HepG2 (cell line): Measurements from ENCODE around the gene PIEZO2. TPM values are rescaled to one million over a fixed set of nuclear protein-coding genes. Genes with fewer than 3 reads are reported as not detected.

Experiments
- ATAC-seq: fragments of 200-7000 bp; cut with Tn5 transposase; 3 replicates; pipeline ENCODE4 v1.9.1; 2020; ENCODE audit warnings: mild to moderate bottlenecking, moderate library complexity
- BruUV-seq: library from RNA; stranded (reverse); fragments of 400-500 nt; replicated peaks from 2 replicates; lab custom pipeline; 2021; lab: Mats Ljungman, UMichigan
- CTCF ChIA-PET: fragments of 300-600 bp; formaldehyde crosslinking; extraction: SDS; loops from one replicate; lab custom pipeline; 2021; ENCODE audit warnings: low total read pairs, inconsistent platforms, low intra/inter-chr PET ratio; lab: Yijun Ruan, JAX
- POLR2A ChIA-PET: fragments of 350-600 bp; sonication (Branson Sonifier 250); formaldehyde crosslinking; loops from one replicate; lab custom pipeline; 2020; ENCODE audit warnings: antibody characterized with exemption, inconsistent platforms; lab: Yijun Ruan, JAX
- DNase-seq: peaks from one replicate; pipeline ENCODE4 v3.0.0-alpha.2; 2015; ENCODE audit warnings: low spot score
- FAIRE-seq: peaks from 3 replicates; lab custom pipeline; 2011; peaks lifted over from hg19 to GRCh38; lab: Jason Lieb, UNC
- H2AFZ ChIP-seq: one replicate; pipeline ENCODE4 v1.6.1; 2011; ENCODE audit warnings: low read length, inconsistent platforms
- H3K27ac ChIP-seq: fragments of 300-600 bp; 3 replicates; pipeline ENCODE4 v1.8.0; 2011; ENCODE audit warnings: mixed run types, mild to moderate bottlenecking, mixed read lengths, low read length, inconsistent platforms; ENCODE audit not compliant: insufficient read depth; ENCODE audit errors: extremely low read length
- H3K27me3 ChIP-seq, 2 experiments: fragments of 200-600 bp in 1 of 2; 2 replicates in 1 of 2; 3 replicates in 1 of 2; pipeline versions ENCODE4 v1.6.0 to v1.8.0; 2011; ENCODE audit warnings: low read length in 2 of 2, mild to moderate bottlenecking in 2 of 2, moderate library complexity in 2 of 2, inconsistent platforms in 1 of 2; ENCODE audit not compliant: insufficient read depth in 2 of 2, control insufficient read depth in 1 of 2
- H3K36me3 ChIP-seq, 2 experiments: fragments of 200-600 bp in 1 of 2; replicated peaks in 1 of 2; 2 replicates in 1 of 2; 3 replicates in 1 of 2; pipeline versions ENCODE4 v1.5.1 to v1.8.0; 2011; ENCODE audit warnings: low read length in 2 of 2, inconsistent platforms in 1 of 2; ENCODE audit not compliant: insufficient read depth in 2 of 2, control insufficient read depth in 1 of 2
- H3K4me1 ChIP-seq: 2 replicates; pipeline ENCODE4 v1.5.1; 2012; ENCODE audit warnings: low read length, inconsistent platforms; ENCODE audit not compliant: insufficient read depth
- H3K4me2 ChIP-seq: 2 replicates; pipeline ENCODE4 v1.6.0; 2011; ENCODE audit warnings: low read depth, low read length, inconsistent platforms
- H3K4me3 ChIP-seq, 3 experiments: fragments of 200-600 bp in 1 of 3; sonication (generic), shearing (Covaris generic) in 1 of 3; replicated peaks in 1 of 3; 2 replicates each; pipeline ENCODE4 v1.5.1; 2011 to 2016; ENCODE audit warnings: low read length in 3 of 3, inconsistent platforms in 2 of 3, low read depth in 2 of 3, mild to moderate bottlenecking in 2 of 3, control low read depth in 1 of 3, mixed read lengths in 1 of 3; ENCODE audit not compliant: insufficient read depth in 1 of 3
- H3K79me2 ChIP-seq: one replicate; pipeline ENCODE4 v1.6.1; 2011; ENCODE audit warnings: low read length, inconsistent platforms; ENCODE audit not compliant: insufficient read depth
- H3K9ac ChIP-seq: 2 replicates; pipeline ENCODE4 v1.6.0; 2011; ENCODE audit warnings: mild to moderate bottlenecking, low read depth, low read length, inconsistent platforms; ENCODE audit not compliant: insufficient read depth
- H3K9me3 ChIP-seq: 2 replicates; pipeline ENCODE4 v1.5.1; 2012; ENCODE audit warnings: mild to moderate bottlenecking, low read length
- H4K20me1 ChIP-seq: 2 replicates; pipeline ENCODE4 v1.6.0; 2011; ENCODE audit warnings: inconsistent platforms, mild to moderate bottlenecking, low read length, moderate library complexity; ENCODE audit not compliant: insufficient read depth
- ELF3 ChIP-seq: IDR thresholded peaks from 2 replicates; pipeline ENCODE4 v1.6.1; 2016; ENCODE audit warnings: missing genetic modification reagents, missing compliant biosample characterization
- ERF ChIP-seq: IDR thresholded peaks from 2 replicates; pipeline ENCODE4 v1.6.1; 2018; ENCODE audit warnings: missing biosample characterization, missing genetic modification reagents
- FOXA3 ChIP-seq: IDR thresholded peaks from 2 replicates; pipeline ENCODE4 v1.6.1; 2016; ENCODE audit warnings: missing genetic modification reagents, missing compliant biosample characterization
- JUN ChIP-seq: sonication (generic); formaldehyde crosslinking; IDR thresholded peaks from 2 replicates; pipeline ENCODE4 v1.4.0; 2020; ENCODE audit warnings: mild to moderate bottlenecking, missing genetic modification reagents
- SRY ChIP-seq: sonication (generic); formaldehyde crosslinking; IDR thresholded peaks from 2 replicates; pipeline ENCODE4 v1.8.0; 2022; ENCODE audit warnings: mild to moderate bottlenecking, missing genetic modification reagents
- TCF7L2 ChIP-seq: IDR thresholded peaks from 2 replicates; pipeline ENCODE4 v1.6.1; 2011; ENCODE audit warnings: mild to moderate bottlenecking, low read depth, low read length, moderate library complexity
- THYN1 ChIP-seq: sonication (generic); formaldehyde crosslinking; IDR thresholded peaks from 2 replicates; pipeline ENCODE4 v1.8.1; 2023; ENCODE audit warnings: low read depth, mild to moderate bottlenecking, moderate library complexity, missing genetic modification reagents, borderline replicate concordance
- WIZ ChIP-seq: sonication (generic); formaldehyde crosslinking; IDR thresholded peaks from 2 replicates; pipeline ENCODE4 v1.5.1; 2020; ENCODE audit warnings: mild to moderate bottlenecking, missing genetic modification reagents
- ZNF136 ChIP-seq: sonication (generic); formaldehyde crosslinking; IDR thresholded peaks from 2 replicates; pipeline ENCODE4 v1.8.1; 2022; ENCODE audit warnings: low read depth, mild to moderate bottlenecking, moderate library complexity, missing genetic modification reagents
- ZNF180 ChIP-seq: sonication (generic); formaldehyde crosslinking; IDR thresholded peaks from 2 replicates; pipeline ENCODE4 v1.4.0; 2020; ENCODE audit warnings: low read depth, missing genetic modification reagents, borderline replicate concordance
- ZNF773 ChIP-seq: sonication (generic); formaldehyde crosslinking; IDR thresholded peaks from 2 replicates; pipeline ENCODE4 v1.4.0; 2020; ENCODE audit warnings: missing genetic modification reagents, borderline replicate concordance
- ZNF782 ChIP-seq: sonication (generic); formaldehyde crosslinking; IDR thresholded peaks from 2 replicates; pipeline ENCODE4 v1.4.0; 2020; ENCODE audit warnings: missing genetic modification reagents, mild to moderate bottlenecking, borderline replicate concordance
- WGBS: methylation state at CpG from one replicate; pipeline ENCODE4 v1.1.6; 2017; ENCODE audit warnings: low lambda C conversion rate; 5-methylcytosine and 5-hydroxymethylcytosine counted together
- in situ Hi-C: cut with HindIII; loops from 2 replicates; pipeline ENCODE4 v1.10.0; 2017; ENCODE audit warnings: low pct_unique_long_range_greater_than_20kb; ENCODE audit not compliant: extremely low pct_ligation_motif_present
- intact Hi-C: fragments of 100-400 bp; cut with micrococcal nuclease; formaldehyde crosslinking; loops from one replicate; pipeline ENCODE4 v1.10.0; 2022; ENCODE audit not compliant: unreplicated experiment
- polyA plus RNA-seq, 8 experiments: library from polyadenylated mRNA; depleted of rRNA in 3 of 8; stranded (reverse) in 7 of 8; unstranded in 1 of 8; fragments of >200 nt; fragmentation: Illumina TruSeq in 4 of 8; extraction: Trizol in 4 of 8; gene quantifications; 2 replicates each; pipeline versions ENCODE4 v1.2.1 to v1.2.3, GENCODE V29; 2011 to 2016; ENCODE audit warnings: low read depth in 4 of 8, missing spikeins in 1 of 8, mixed read lengths in 1 of 8; ENCODE audit not compliant: insufficient read depth in 1 of 8
- total RNA-seq, 5 experiments: library from RNA; depleted of rRNA; stranded (reverse); fragments of >200 nt; fragmentation: Illumina TruSeq; extraction: Trizol; gene quantifications; 2 replicates each; pipeline ENCODE4 v1.2.3, GENCODE V29; 2016; ENCODE audit warnings: low read depth in 1 of 5
- TF ChIP-seq, protein P1 (sequence below): sonication (generic); formaldehyde crosslinking; IDR thresholded peaks from 2 replicates; pipeline ENCODE4 v1.4.0; 2020; ENCODE audit warnings: missing genetic modification reagents, borderline replicate concordance
- TF ChIP-seq, protein P2 (sequence below): sonication (generic); formaldehyde crosslinking; IDR thresholded peaks from 2 replicates; pipeline ENCODE4 v1.5.1; 2020; ENCODE audit warnings: mild to moderate bottlenecking, moderate library complexity, missing genetic modification reagents
- TF ChIP-seq, protein P3 (sequence below): sonication (generic); formaldehyde crosslinking; IDR thresholded peaks from 2 replicates; pipeline ENCODE4 v1.5.1; 2020; ENCODE audit warnings: mild to moderate bottlenecking, missing genetic modification reagents, moderate library complexity
- TF ChIP-seq, protein P4 (sequence below): sonication (generic); formaldehyde crosslinking; IDR thresholded peaks from 2 replicates; pipeline ENCODE4 v1.4.0; 2020; ENCODE audit warnings: missing genetic modification reagents; ENCODE audit errors: not compliant biosample characterization

Gene PIEZO2
- total and polyA plus RNA-seq, 2 of the 13 experiments (the other 11 are each of a cell fraction or from before 2014, with no cell fraction given): 15.2 to 27.2 TPM

DNA sequence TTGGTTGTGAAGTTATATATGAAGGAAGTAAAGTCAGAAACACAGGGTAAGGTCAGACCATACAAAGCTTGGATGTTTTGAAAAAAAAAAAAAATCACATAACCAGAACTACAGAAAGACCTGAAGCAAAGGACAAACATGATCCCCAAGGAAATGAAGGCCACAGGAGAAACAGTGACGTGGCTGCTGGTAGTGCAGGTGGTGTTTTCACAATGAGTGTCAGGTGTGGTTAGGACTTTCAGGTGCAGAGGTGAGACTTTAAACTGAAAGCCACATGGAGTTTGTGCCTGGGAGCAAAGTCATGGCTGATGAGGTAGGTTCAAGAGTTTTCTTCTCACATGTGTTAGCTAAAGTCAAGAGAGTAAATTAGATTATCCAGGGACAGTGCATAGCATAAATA lies 270.7 kb downstream of the PIEZO2 start (continued):
- TF ChIP-seq, protein P1, sequence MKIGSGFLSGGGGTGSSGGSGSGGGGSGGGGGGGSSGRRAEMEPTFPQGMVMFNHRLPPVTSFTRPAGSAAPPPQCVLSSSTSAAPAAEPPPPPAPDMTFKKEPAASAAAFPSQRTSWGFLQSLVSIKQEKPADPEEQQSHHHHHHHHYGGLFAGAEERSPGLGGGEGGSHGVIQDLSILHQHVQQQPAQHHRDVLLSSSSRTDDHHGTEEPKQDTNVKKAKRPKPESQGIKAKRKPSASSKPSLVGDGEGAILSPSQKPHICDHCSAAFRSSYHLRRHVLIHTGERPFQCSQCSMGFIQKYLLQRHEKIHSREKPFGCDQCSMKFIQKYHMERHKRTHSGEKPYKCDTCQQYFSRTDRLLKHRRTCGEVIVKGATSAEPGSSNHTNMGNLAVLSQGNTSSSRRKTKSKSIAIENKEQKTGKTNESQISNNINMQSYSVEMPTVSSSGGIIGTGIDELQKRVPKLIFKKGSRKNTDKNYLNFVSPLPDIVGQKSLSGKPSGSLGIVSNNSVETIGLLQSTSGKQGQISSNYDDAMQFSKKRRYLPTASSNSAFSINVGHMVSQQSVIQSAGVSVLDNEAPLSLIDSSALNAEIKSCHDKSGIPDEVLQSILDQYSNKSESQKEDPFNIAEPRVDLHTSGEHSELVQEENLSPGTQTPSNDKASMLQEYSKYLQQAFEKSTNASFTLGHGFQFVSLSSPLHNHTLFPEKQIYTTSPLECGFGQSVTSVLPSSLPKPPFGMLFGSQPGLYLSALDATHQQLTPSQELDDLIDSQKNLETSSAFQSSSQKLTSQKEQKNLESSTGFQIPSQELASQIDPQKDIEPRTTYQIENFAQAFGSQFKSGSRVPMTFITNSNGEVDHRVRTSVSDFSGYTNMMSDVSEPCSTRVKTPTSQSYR: no peak
- TF ChIP-seq WIZ (CRISPR knock-in tag) (no peak), SRY (no peak)
- TF ChIP-seq, all 625 proteins: peak for 0

DNA sequence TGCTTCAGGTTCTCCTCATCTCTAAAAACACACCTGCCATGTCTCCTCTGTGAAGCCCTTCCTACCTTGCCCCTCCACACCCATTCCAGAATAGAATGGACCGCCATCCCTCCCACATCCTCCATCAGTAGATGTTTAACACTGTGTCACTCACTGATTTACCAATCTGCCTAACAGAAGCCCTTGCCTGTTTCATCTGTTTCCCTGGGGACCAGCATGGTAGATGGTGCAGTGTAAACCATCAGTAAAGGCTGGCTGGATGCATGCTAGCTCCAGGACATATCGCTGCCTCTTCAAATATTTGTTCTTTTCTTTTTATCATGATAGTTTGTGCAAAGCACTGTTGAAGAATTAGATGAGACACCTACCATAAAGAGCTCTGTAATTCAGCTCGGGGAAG lies 271.4 kb downstream of the PIEZO2 start:
- in situ Hi-C loops (no loop called here), intact Hi-C loops (no loop called here)
- Histone ChIP-seq H3K4me3 (no peak overlapping the region), H3K4me2 (no peak overlapping the region), H4K20me1 (no peaks in the 10 kb centered on the region), H2AFZ (no peak overlapping the region), H3K79me2 (no peaks in the 10 kb centered on the region), H3K9ac (no peak overlapping the region), H3K27me3 (no peaks in the 10 kb centered on the region), H3K27ac (no peak overlapping the region), H3K36me3 (no peaks in the 10 kb centered on the region), H3K4me1 (peaks cover 13% of the 10 kb centered on the region; the same call in 1 of the 2 replicates), H3K9me3 (no peaks in the 10 kb centered on the region)
- ChIA-PET CTCF (no interaction called here), POLR2A (no interaction called here)
- ATAC-seq (no peak), DNase-seq (no peak), FAIRE-seq (no peak)
- WGBS: 76% methylated on average over 3 of the region's 3 CpGs
- no TSS peak for BruUV-seq
- TF ChIP-seq ZNF180 (CRISPR knock-in tag): no peak
- TF ChIP-seq FOXA3: no peak
- no peak for TF ChIP-seq ZNF782 (CRISPR knock-in tag)
- no peak for TF ChIP-seq ELF3 (CRISPR knock-in tag)
- no peak for TF ChIP-seq ZNF773 (CRISPR knock-in tag)
- TF ChIP-seq, protein P2, sequence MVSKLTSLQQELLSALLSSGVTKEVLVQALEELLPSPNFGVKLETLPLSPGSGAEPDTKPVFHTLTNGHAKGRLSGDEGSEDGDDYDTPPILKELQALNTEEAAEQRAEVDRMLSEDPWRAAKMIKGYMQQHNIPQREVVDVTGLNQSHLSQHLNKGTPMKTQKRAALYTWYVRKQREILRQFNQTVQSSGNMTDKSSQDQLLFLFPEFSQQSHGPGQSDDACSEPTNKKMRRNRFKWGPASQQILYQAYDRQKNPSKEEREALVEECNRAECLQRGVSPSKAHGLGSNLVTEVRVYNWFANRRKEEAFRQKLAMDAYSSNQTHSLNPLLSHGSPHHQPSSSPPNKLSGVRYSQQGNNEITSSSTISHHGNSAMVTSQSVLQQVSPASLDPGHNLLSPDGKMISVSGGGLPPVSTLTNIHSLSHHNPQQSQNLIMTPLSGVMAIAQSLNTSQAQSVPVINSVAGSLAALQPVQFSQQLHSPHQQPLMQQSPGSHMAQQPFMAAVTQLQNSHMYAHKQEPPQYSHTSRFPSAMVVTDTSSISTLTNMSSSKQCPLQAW (CRISPR knock-in tag): no peak
- TF ChIP-seq ERF: no peak
- TF ChIP-seq ZNF136 (CRISPR knock-in tag): no peak
- TF ChIP-seq, protein P3, sequence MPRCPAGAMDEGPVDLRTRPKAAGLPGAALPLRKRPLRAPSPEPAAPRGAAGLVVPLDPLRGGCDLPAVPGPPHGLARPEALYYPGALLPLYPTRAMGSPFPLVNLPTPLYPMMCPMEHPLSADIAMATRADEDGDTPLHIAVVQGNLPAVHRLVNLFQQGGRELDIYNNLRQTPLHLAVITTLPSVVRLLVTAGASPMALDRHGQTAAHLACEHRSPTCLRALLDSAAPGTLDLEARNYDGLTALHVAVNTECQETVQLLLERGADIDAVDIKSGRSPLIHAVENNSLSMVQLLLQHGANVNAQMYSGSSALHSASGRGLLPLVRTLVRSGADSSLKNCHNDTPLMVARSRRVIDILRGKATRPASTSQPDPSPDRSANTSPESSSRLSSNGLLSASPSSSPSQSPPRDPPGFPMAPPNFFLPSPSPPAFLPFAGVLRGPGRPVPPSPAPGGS: no peak
- no peak for TF ChIP-seq THYN1 (CRISPR knock-in tag)
- TF ChIP-seq, protein P4, sequence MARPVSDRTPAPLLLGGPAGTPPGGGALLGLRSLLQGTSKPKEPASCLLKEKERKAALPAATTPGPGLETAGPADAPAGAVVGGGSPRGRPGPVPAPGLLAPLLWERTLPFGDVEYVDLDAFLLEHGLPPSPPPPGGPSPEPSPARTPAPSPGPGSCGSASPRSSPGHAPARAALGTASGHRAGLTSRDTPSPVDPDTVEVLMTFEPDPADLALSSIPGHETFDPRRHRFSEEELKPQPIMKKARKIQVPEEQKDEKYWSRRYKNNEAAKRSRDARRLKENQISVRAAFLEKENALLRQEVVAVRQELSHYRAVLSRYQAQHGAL (CRISPR knock-in tag): no peak
- no peak for TF ChIP-seq JUN (CRISPR knock-in tag)
- no peak for TF ChIP-seq TCF7L2
